ENCODE measurements around the gene GALK2.
"Not testable (repeated sequence)": the region's sequence is repeated elsewhere in the genome, so short reads cannot be mapped to it uniquely, and the experiment has no call there.

GALK2 gene

DNA sequence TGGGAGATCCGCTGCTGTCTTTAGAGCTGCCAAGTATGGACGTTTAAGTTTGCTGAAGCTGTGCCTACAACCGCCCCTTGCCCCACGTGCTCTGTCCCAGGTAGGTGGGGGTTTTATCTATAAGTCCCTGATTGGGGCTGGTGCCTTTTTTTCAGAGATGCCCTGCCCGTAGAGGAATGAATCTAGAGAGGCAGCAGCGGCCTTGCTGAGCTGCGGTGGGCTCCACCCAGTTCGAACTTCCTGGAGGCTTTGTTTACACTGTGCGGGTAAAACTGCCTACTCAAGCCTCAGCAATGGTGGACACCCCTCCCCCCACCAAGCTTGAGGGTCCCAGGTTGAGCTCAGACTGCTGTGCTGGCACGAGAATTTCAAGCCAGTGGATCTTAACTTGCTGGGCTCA is 169.6 kb downstream of the GALK2 start:
- DNase-seq (ENCODE audit: low read depth in 2 of 2), result no peak

DNA sequence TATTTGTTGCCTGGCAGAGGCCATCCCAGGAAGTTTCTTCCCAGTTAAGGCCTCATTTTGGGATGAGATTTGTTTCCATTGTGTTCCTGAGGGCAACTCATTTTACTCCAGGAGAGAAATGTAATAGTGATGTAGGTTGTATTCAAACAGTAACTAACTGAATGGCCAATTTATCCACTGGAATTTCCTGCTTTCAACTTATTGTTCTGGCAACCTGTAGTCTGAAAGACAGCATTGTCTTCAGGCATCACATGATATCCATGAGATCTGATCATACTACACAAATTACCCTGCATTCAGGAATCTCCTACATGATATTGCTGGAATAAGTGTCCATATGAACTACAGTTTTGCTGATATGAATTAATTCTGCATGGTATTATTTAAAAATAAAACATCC is 173.5 kb downstream of the GALK2 start:
- DNase-seq (ENCODE audit: low read depth in 2 of 2), result no peak

DNA sequence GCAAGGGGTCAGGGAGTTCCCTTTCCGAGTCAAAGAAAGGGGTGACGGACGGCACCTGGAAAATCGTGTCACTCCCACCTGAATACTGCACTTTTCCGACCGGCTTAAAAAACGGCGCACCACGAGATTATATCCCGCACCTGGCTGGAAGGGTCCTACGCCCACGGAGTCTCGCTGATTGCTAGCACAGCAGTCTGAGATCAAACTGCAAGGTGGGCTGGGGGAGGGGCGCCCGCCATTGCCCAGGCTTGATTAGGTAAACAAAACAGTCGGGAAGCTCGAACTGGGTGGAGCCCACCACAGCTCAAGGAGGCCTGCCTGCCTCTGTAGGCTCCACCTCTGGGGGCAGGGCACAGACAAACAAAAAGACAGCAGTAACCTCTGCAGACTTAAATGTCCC is 184.4 kb downstream of the GALK2 start:
- DNase-seq (ENCODE audit: low read depth in 2 of 2), result not testable (repeated sequence)

DNA sequence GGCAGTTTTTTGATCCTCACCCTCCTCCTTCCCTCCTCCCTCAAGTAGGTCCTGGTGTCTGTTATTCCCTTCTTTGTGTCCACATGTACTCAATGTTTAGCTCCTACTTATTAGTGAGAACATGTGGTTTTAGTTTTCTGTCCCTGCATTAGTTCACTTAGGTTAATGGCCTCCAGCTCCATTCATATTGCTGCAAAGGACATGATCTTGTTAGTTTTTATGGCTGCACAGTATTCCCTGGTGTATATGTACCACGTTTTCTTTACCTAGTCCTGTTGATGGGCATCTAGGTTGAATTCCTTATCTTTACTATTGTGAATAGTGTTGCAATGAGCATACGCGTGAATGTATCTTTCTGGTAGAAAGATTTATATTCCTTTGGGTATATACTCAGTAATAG is 191.3 kb downstream of the GALK2 start:
- no peak for DNase-seq (ENCODE audit: low read depth in 2 of 2)

DNA sequence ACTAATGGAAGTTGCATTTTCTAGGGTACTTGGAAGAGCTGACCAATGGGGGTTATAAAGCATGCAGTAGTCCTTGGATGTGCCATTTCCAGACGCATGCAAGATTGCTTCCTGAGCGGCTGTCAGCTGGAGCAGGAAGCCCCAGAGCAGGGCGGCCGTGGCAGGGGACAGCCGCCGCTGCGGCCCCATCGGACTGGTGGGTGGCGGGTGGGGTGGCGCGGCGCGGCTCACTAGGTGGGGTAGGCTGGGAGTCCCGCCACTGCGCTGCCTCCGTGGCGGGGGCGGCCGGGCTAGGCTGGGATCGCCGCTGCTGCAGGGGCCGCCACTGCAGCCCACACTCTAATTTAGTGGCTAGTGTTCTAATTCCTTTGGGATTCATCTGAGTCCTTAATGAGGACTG is 196.4 kb downstream of the GALK2 start:
- DNase-seq (ENCODE audit: low read depth in 2 of 2), result no peak

DNA sequence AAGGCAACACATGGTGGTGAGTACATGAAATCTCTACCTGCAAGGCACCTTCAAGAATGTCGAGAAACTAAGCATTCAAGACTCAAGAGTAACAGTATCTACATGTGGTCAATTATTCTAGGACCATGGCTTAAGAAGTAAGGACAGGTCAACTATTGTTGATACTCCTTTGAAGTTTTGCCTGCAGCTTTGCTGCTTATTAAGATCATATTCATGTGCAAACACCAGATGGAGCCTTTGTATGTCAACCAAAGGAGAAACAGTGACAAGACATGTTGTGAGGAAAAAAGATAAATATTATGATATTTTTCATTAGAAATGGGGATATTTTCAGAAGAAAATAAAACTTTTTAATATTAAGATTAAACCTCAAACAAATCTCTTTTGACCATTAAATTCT is 200.7 kb downstream of the GALK2 start:
- no peak for DNase-seq (ENCODE audit: low read depth in 2 of 2)

DNA sequence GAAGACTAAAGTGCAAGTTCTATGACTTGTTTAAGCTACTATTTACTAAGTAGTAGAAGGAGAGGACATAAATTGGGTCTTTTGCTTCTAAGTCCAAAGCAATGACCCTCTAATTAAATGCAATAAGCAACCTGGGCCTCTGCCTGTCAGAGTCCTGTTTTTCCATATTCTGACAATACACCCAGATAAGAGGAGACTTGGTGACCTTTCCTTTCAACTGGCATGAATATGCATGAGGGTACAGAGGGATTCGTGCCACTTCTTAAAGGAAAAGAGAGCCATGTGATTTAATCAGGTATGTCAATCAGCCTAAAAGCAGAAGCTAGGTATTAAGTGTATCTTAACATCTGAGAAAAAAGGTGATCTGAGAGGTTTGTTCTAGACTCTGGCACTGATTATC is 202.3 kb downstream of the GALK2 start:
- no peak for DNase-seq (ENCODE audit: low read depth in 2 of 2)

DNA sequence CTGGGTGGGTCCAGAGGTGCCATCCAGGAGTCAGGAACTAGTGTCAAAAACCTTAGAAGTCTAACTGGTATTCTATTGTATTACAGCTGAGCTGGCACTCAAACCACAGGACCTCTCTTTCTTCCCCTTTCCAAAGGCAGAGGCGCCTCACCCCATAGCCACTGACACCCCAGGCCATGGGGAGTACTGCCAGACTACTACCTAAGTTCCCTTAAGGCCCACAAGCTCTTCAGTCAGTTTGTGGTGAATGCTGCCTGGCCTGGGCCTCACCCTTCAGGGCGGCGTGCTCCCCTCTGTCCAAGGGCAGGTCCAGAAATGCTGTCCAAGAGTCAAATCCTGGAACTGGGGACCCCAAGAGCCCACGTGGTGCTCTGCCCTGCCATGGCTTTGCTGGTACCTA is 209.9 kb downstream of the GALK2 start:
- DNase-seq (ENCODE audit: low read depth in 2 of 2), result no peak

DNA sequence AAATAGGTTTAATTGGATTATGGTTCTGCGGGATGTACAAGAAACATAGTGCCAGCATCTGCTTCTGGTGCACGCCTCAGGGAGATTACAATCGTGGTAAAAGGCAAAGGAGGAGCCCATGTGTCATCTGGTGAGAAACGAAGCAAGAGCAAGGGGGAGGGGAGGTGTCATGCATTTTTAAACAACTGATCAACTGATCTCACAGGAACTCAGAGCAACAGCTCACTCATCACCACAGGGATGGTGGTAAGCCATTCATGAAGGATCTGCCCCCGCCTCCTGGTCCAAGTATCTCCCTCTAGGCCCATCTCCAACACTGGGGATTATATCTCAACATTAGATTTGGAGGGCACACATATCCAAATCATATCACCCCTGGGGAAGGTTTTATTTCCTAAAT is 210.9 kb downstream of the GALK2 start:
- DNase-seq (ENCODE audit: low read depth in 2 of 2), result no peak

Data from stimulated activated CD8-positive, alpha-beta memory T cell treated with anti-CD3 and anti-CD28 coated beads, Interleukin-2, amount 100 ng/mL, for 48 hours (primary cell).